HG03520 (cell line): Measurements from ENCODE around the gene GPS2.
"Not testable (repeated sequence)": the region's sequence is repeated elsewhere in the genome, so short reads cannot be mapped to it uniquely, and the experiment has no call there.

Experiments used
- ATAC-seq: cut with Tn5 transposase; IDR thresholded peaks from one replicate; pipeline ENCODE4 v1.9.1; 2021; ENCODE audit warnings: mild to moderate bottlenecking, moderate library complexity; ENCODE audit not compliant: unreplicated experiment

Gene GPS2

DNA sequence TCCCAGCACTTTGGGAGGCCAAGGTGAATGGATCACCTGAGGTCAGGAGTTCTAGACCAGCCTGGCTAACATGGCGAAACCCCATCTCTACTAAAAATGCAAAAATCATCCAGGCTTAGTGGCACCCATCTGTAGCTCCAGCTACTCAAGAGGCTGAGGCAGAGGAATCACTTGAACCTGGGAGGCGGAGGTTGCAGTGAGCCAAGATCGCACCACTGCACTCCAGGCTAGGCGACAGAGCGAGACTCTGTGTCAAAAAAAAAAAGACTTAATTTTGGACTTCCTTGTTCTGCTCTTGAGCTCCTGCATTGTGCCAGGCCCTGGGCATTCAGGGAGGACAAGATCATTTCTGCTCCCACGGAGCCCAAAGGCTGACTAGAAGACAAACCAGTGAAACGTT, 22.4 kb upstream of the GPS2 start:
- ATAC-seq, result not testable (repeated sequence)

DNA sequence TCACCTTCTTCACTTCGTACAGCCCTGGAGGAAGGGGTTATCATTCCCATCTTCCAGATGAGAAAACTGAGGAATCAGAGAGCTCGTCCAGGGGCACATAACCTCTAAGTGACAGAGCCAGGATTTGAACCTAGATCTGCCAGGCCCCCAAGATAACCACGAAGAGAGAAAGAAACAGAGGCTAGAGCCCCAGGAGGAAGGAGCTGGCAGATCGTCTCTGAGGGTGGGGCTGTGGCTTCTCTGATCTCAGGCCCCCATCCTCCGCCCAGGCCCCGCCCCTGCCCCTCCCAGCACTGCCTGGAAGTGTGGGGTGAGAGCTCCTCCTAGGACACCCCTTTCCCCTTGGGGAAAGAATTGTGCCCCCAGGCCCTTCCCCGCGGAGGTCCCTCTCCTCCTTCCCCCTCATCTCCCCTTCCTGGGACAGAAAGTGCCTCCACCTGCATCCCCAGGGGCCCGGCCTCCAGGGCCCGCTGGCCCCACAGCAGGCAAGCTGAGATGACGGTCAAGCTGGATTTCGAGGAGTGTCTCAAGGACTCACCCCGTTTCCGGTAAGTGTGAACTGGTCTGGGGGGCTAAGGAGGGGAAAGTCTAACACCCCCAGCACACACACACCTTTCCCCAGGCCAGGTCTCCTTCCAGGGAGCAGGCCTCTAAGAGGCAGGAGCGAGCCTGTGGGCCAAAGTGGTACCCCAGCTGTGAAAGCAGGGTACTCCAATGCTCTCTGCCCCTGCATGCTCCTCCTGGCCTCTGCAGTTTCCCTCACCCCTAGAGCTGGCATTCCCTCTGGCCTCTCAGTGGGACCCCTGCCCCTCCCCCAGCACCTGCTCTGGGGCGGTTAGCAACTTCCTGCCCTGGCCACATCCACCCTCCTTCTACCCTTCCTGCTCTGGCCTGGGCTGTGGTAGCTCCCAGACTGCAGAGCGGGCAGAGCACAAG, 21.3 kb upstream of the GPS2 start, which contains the start of gene ACAP1:
Gene ACAP1 (plus strand): TSS at position 290 of the 936 bp plus-strand sequence. CDS start 206 bp downstream, at position 496.
- peak; percentile 58 for ATAC-seq

DNA sequence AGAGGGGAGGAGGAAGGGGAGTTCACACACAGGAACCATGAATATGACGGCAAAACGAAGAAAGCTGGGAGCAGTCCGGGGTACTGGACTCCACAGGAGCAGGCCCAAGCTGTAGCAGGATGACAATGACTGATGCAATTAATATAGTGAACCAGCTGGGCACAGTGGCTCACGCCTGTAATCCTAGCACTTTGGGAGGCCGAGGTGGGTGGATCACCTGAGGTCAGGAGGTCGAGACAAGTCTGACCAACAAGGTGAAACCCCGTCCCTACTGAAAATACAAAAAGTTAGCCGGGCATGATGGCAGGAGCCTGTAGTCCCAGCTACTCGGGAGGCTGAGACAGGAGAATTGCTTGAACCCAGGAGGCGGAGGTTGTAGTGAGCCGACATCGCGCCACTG, 20.6 kb upstream of the GPS2 start:
- ATAC-seq, result not testable (repeated sequence)

DNA sequence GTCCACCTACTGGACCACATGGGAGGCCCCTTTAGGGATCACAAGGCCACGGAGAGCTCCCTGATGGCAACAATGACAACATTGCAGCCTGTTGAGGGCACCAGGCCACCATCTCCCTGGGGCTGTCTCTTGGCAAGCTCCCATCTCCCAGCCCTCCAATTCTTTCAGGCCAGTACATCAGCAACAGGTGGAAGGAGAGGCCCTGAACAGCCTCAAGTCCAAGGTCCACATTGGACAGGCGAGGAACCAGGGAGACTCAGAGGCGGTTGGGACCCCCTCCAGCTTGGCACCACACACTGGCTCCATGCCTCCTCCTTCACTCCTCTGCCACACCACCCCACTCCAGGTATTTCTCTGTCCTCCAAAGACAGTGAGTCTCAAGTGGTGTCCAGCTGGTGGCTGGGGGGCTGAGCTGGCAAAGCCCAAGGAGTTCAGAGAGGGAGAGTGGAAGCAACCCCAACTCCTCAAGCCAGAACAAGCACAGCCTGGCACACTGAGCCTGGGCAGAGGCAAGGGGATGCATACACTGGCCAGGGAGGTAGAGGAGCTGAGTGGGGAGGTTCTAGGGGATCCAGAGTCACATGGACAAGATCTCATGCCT, 19.9 kb upstream of the GPS2 start:
- ATAC-seq, result no peak

DNA sequence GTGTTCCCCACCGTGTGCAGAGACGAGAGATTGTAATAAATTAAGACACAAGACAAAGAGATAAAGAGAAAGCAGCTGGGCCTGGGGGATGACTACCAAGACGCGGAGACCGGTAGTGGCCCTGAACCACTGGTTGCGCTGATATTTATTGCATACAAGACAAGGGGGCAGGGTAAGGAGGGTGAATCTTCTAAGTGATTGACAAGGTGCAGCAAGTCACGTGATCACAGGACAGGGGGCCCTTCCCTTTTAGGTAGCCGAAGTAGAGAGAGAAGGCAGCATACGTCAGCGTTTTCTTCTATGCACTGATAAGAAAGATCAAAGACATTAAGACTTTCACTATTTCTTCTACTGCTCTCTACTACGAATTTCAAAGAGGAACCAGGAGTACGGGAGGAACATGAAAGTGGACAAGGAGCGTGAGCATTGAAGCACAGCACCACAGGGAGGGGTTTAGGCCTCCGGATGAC, 17.5 kb upstream of the GPS2 start:
- not testable (repeated sequence) for ATAC-seq

DNA sequence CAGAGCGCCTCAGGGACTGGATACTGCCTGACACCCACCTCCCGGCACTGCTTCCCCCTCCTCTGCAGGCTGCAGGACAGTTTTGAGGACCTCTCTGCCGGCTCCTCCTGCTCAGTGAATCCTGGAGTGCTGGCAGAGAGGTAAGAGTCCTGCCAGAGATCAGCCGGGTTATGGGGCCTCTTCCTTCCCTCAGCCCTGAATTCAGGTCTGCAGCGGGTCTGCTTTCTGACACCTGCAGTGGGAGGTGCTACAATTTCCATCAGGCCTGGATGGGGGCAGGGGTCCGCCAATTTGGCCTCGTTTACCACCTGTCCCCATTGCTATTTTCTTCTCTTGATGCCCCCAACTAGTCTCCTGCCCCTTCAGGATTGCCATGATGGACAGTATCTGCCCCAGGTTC, 17.0 kb upstream of the GPS2 start:
- ATAC-seq, result no peak

DNA sequence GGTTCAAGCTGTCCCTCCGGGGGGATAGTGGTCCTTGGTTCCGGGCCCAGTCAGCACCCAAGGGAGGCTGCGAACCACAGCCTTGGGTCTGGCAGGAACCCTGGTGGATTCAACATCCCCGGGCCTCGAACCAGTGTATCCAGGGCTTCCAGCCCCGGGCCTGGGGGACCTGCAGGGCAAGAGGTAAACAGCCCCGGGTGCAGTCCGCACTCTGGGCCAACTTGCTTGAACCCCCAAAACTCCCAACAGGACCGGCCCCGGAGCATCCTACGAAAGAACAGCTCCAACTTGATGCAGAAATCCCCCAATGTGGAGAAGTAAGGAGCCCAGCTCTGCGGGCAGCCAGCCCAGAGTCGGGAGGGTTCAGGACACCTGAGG, 15.5 kb upstream of the GPS2 start:
- no peak for ATAC-seq

DNA sequence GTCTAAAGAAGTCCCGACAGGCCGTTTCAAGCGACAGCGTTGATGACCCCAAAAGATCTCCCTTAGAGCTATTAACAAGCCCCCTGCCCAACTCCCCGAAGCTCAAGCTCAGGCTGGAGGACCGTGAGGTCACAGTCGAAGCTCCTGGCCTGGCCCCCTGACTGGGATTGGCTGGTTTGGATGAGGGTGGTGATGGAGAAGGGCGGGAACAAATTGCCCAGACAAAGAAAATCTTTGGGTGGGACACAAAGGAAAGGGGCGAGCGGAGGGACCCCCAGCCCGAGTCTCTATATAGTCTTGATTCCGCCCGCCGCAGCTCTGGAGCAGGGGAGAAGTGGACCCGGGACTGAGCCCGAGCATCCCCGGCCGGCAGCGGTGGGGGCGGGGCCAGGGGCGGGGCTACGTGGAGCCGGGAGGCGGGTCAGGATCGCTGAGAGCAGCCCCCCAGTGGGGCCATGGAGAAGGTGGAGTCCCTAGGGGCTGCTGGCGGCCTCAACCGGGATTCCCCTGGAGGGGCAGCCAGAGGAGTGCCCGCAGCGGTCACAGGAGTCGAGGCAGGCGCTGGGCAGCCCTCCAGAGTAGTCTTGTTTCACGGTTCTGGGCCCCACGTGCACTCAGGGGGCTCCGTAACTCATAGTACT, 15.0 kb upstream of the GPS2 start:
- peak; percentile 37 for ATAC-seq

DNA sequence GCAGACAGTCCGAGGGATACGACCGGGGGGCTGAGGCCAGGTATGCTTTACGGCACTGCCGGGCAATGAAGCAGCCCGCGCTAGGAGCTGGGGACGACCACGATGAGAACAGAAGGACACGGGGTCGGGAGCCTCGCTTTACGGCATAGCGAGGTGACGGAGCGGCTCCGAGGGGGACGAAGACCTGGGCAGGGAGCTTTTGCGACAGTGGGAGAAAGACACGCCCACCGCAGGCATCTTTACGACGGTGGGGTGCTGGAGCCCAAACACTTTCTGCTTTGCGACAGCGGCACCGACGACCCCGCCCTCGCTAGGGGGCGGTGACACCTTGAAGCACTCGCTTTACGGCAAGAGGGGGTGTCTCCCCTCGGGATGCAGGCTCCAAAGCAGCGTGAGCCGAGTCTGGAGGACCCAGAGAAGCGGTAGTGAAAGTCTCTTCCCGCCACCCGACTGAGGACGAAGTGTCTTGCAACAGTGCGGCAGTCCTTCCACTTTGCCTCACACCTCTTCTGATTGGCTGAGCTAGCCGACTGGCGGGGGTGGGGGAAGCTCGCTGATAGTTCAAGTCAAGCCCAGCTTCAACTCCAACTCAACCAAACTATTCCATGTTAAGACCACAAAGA, 14.3 kb upstream of the GPS2 start:
- peak; percentile 52 for ATAC-seq

DNA sequence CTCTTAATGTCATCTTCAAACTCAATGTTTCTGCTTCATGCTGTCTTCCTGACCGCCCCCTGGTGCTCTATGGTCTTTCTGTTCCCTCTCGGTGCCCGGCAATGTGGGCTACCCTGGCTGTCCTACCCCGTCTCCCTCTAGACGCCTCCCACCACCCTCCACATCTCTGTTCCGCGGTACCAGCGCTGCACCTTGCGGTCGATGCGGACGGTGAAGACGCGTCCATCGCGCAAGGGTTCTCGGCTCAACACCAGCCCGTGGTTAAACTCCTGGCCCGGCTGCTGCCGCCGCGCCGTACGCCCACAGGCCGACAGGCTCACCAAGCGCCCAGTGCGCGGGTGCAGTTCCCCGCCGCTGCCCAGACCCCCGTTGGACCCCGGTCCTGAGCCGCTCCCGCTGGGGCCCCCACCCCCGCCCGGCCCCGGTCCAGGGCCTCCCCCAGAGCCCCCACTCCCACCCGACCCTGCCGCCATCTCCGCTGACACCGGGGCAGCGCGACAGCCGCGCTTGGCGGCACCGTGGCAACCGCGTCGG, 13.7 kb upstream of the GPS2 start, which contains the start of gene NEURL4:
Gene NEURL4 (minus strand): TSS at position 496 of the 534 bp plus-strand sequence. CDS start 23 bp downstream, at position 473.
- ATAC-seq, result peak; percentile 22

DNA sequence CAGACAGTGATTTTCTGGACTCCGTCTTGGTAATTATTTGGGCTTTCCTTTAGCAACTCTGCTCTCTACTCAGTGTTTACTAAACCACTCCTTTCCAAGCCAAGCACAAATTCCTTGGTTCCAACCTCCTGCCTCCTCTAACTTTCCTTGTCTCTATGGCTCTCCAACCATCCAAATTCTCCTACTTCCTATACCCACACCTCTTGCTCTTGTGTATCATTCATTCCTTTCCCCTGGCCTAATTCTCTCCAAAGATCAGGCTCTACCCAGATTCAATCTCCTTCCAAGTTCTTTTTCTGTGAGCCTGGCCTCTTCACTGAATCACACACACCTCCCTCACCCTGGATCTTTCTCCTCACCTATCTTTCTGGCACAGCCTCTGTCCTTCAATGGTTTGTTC, 12.8 kb upstream of the GPS2 start:
- no peak for ATAC-seq

DNA sequence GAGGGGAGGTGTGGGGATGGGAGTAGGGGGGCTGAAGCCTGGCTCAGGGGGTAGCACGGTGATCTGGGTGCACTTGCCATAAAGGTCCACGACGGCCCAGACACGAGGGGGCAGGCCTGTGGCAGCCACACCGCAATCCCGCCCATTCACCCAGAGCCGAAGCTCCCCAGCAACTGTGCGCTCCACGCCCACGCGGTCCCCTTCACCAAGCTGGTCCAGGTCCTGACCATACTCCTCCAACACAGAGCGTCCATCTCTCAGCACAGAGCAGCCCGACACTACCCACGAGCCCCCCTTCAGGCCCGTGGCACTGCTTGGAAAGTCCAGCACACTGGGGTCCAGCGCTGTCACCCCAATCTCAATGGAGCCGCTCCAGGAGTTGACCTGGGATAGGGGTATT, 12.3 kb upstream of the GPS2 start:
- ATAC-seq, result no peak

DNA sequence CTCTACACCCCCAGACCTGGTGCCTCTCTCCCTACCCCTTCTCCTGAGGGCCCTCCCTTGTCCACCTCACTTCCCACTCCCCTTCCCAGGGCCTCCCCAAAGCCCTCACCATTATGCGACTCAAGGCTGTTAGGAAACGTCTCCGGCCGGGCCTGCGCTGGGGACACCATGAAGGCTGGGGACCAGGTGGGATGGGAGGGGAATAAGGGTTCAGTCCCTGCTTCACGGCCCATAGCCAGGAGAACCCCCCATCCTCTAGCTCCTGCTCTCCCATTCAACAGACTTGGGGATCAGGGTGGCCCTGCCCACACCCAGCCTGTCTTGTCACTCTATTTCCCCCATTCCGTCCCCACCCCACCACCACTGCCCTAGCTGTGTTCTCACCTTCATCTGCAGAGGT, 11.9 kb upstream of the GPS2 start:
- ATAC-seq, result no peak

DNA sequence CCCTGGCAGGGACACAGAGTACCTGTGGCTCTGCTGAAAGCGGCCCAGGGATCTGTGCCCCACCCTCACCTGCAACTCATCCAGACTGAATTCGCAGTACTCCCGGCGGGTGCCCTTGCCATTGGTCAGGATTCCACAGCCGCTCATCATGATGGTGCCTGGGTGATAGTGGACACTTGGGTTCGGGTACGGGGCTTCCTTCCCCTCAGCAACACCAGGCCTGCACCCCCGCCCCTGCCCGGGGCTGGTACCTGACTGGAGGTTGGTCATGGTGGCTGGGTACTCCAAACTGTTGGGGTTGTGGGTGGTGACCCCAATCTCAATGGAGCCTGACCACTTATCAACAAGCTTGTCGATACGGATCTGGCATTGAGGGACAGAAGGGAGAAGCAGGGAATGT, 11.0 kb upstream of the GPS2 start:
- ATAC-seq, result no peak

DNA sequence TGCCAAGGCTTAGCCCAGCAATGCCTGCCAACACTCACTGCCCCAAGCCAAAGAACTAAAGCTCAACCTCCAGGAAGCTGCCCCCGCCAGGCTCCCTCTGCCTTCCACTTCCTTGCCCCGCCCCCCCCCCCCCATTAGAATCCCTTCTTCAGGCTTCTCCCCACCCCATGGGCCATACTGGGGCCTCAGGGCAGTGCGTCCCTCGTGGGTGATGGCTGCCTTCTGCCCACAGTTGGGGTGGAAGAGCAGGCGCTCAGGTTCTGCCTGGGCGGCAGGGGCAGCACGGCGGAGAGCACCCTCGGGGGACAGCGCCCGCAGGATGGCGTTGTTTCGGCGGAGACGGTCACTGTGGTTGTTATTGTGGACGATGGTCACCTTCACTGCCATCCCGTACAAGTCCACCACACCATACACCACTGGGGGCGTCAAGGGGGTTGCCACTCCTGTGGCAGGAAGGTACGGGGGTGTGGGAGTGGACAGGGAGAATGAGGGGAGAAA, 9.9 kb upstream of the GPS2 start:
- ATAC-seq, result no peak

DNA sequence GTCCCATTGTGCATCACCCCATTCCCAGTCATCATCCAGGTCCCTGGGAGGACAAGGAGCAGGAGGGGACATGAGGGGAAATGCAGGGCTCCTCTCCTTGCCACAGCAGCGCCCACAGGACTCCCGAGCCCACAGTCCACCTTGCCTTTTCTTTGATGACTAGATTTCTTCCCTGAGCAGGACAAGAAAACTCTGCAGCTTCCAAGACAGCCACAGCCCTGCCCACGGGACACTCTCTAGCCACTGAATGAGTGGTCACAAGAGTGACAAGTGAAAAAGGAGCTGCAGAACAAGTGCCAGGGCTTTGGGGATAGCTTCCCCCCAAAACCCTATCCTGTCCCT, 9.2 kb upstream of the GPS2 start:
- no peak for ATAC-seq

DNA sequence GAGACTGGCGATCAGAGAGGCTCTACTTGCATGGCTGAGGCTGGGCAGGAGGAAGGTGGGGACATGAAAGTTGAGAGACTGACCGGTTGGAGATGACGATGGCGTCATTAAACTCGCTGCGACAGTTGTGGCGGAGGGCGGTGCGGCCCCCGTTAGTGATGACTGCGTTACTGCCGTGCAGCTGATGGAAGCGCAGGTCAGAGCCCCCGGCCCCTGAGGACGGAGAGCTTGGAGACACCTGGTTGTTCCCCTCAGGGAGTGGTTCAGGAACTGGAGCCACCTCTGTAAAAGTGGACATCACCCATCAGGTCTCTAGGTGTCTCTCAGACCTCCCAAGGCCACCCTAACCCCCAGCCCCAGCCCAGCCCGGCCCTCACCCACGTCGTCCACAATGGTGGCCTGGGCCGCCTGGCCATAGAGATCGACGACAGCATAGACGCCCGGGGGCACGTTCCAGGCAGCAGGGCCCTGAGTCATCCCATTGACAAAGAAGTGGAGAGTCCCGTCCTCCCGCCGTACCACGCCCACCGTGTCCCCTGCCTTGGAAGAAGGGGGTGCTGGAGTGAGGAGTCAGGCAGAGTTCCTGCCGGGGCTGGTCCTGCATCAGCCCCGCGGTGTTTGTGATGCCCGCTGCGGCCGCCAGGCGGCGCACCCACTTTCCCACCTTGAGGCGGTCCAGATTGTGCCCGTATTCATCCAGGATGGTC, 8.7 kb upstream of the GPS2 start:
- ATAC-seq, result no peak

DNA sequence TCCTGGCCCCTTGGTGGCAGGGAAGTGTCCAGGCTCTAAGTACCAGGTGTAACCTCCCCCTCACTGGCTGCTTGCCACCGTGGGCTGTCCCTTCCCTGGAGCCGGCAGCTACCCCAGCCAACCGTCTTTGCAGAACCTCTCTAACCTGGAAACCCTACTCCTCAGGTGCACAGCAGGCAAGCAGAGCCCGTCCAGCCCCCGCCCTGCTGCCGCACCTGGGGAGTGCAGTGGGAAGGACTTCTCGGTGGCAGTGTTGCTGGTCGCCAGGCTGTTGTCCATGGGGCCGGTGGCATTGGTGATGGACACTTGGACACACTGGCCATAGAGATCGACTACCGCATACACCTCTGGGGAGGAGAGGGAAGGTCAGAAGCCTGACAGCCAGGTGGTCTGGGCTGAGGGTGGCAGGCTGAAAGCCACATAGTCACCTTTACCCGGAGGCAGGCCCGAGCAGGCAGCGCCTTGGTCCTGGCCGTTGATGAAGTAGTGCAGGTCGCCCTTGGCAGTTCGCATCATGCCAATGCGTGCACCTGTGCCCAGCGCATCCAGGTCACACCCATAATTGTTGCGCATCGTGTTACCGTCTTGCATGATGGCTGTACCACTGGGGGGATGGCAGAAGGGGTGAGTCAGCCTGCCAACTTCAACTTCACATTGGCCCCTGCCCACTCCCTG, 7.5 kb upstream of the GPS2 start:
- ATAC-seq, result no peak

DNA sequence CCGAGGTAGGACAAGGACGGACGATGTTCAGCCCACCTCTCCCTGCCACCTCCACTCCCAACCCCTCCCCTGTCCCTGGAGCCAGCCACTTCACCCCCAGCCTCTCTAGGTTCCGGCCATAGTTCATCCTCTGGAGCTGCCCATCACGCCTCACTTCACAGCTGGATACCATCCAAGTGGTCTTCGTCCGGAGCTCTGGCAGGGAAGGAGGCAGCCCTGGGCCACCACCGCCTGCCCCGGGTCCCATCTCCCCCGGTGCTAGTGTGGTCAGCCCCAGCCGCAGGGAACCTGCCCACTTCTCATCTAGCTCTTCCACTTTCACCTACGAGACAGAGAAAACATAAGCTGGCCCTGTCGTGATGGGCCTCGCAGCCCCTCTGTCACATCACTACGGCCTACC, 6.3 kb upstream of the GPS2 start:
- no peak for ATAC-seq
